HFFc6 (cell line): ENCODE measurements around the gene FGF14. TPM values are rescaled to one million over a fixed set of nuclear protein-coding genes. Genes with fewer than 3 reads are reported as not detected.

ENCODE experiments used
- DNase-seq: peaks from one replicate; pipeline ENCODE4 v3.0.0-alpha.2; 2018
- H3K27ac Mint-ChIP-seq: 2 replicates; pipeline ENCODE4 v1.8.0; 2020; ENCODE audit warnings: mild to moderate bottlenecking, mixed read lengths
- H3K27me3 Mint-ChIP-seq: 2 replicates; pipeline ENCODE4 v1.8.0; 2021; ENCODE audit warnings: mild to moderate bottlenecking, moderate library complexity, mixed read lengths; ENCODE audit not compliant: insufficient read depth
- H3K36me3 Mint-ChIP-seq: 2 replicates; pipeline ENCODE4 v1.8.0; 2021; ENCODE audit warnings: low read depth, mixed read lengths
- H3K4me1 Mint-ChIP-seq: 2 replicates; pipeline ENCODE4 v1.8.0; 2020; ENCODE audit warnings: low read depth, mixed read lengths
- H3K4me3 Mint-ChIP-seq: 2 replicates; pipeline ENCODE4 v1.8.0; 2020; ENCODE audit warnings: mild to moderate bottlenecking, moderate library complexity, mixed read lengths
- H3K9me3 Mint-ChIP-seq: 2 replicates; pipeline ENCODE4 v1.8.0; 2020; ENCODE audit warnings: mild to moderate bottlenecking, mixed read lengths
- CTCF ChIP-seq: fragments of 200-600 bp; sonication (generic); IDR thresholded peaks from 2 replicates; pipeline ENCODE4 v1.5.0; 2021; ENCODE audit warnings: antibody characterized with exemption, mild to moderate bottlenecking
- total RNA-seq, 6 experiments: library from RNA; stranded (reverse); fragmentation: NEBNext Ultra II Directional; extraction: Animal tissue kit (Norgen Biotek cat#: 25700); gene quantifications; 2 replicates in 1 of 6; 3 replicates in 5 of 6; pipeline ENCODE4 v1.2.3, GENCODE V29; 2021

The FGF14 gene
- total RNA-seq, 6 experiments from 2014 or later: 0.02 to 0.03 TPM; not detected in 4

GRCh38 chr13:102038787-102039186 is 363.1 kb downstream of the FGF14 start:
- no peak for DNase-seq
- Mint-ChIP-seq H3K27me3 (no peaks in the 10 kb centered on the region), H3K27ac (no peak overlapping the region), H3K36me3 (no peaks in the 10 kb centered on the region), H3K9me3 (peaks cover 33% of the 10 kb centered on the region), H3K4me3 (no peak overlapping the region), H3K4me1 (no peaks in the 10 kb centered on the region)
- TF ChIP-seq CTCF: no peak

DNA sequence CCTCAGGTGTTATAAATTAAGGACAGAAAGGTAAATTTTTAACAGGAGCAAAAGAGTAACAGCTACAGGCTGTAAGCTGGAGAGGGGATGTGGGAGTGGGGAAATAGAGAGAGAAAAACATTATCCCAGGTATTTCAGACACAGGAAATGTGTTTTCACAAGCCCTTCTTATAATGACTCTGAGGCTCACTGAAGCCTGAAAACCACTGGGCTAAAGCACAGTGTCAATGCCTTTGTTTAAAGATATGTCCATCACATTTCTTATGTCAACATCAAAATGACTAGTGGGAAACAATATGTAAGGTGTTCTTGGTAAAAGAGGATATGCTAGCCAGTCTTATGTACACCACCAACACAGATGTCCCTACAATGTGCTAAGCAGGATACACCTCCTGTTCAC is 365.9 kb downstream of the FGF14 start:
- TF ChIP-seq CTCF: no peak
- no peaks in the 10 kb centered on the region for H3K4me1 Mint-ChIP-seq
- no peak overlapping the region for H3K27ac Mint-ChIP-seq
- H3K36me3 Mint-ChIP-seq: no peaks in the 10 kb centered on the region
- H3K4me3 Mint-ChIP-seq: no peak overlapping the region
- no peaks in the 10 kb centered on the region for H3K27me3 Mint-ChIP-seq
- no peak for DNase-seq
- H3K9me3 Mint-ChIP-seq: peaks cover 21% of the 10 kb centered on the region

DNA sequence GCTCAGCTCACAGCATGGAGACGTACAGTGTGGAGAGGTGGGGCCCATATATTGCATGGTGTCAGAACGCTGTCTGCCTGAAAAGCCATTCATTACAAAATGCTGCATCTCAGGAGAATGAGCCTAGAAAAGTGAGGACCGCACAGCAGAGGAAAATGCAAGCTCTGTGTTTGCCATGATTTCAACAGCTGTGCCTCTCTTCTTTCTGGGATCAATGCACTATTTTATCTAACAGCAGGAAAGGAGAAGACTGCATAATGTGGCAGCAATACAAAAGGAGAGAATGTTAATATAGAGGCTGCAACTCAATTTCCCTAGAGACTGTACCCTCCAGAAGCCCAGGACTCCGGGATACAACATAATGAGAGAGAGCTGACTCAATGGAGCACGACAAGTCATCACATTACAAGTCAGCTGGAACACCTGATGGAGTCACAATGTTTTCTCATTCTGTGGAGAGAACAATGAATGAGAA is 368.0 kb downstream of the FGF14 start:
- Mint-ChIP-seq H3K27me3 (no peaks in the 10 kb centered on the region; the same call in 1 of the 2 replicates), H3K4me3 (no peak overlapping the region), H3K27ac (no peak overlapping the region), H3K9me3 (peaks cover 23% of the 10 kb centered on the region), H3K36me3 (no peaks in the 10 kb centered on the region), H3K4me1 (no peaks in the 10 kb centered on the region)
- no peak for DNase-seq
- no peak for TF ChIP-seq CTCF

DNA sequence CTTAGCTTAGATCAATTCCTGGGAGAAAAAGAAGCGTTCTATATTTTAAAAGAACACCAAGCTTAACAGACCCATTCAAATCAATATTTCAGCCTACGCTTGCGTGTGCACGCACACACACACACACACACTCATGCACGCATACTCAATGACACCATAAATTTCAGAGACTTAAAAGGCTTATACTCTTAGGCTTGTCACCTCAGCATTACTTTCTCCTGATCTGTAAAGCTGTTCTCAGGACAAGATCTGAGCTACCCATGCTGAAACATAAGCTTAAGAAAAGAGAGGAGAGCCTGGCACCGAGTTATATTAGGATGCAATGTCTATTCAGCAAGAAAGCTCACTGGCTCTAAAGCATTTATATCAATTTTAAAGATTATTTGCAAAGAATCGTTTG is 368.5 kb downstream of the FGF14 start:
- Mint-ChIP-seq H3K36me3 (no peaks in the 10 kb centered on the region), H3K27me3 (no peaks in the 10 kb centered on the region; the same call in 1 of the 2 replicates), H3K27ac (no peak overlapping the region), H3K9me3 (peaks cover 26% of the 10 kb centered on the region), H3K4me3 (no peak overlapping the region), H3K4me1 (no peaks in the 10 kb centered on the region)
- no peak for DNase-seq
- TF ChIP-seq CTCF: no peak

DNA sequence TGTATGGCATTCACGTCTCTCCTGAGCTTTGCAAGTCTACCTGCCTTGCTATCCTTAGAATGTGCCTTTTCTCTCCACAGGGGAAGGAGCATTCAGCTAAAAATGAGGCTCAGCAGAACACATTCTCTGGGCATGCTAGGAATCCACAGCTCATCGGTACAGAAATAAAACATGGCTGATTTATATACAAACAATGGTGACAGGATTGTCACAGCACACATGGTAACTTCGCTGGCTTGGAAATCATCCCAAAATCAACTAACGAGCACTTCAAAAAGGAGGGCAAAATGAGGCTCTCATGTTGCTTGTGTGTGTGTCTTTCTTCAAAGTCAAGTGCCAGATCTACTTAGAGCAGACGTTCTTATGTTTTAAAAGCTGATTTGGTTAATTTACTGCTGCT is 373.0 kb downstream of the FGF14 start:
- Mint-ChIP-seq H3K9me3 (peaks cover 20% of the 10 kb centered on the region; the same call in 1 of the 2 replicates), H3K36me3 (no peaks in the 10 kb centered on the region), H3K4me1 (no peaks in the 10 kb centered on the region), H3K27ac (no peak overlapping the region), H3K27me3 (no peaks in the 10 kb centered on the region; the same call in 1 of the 2 replicates), H3K4me3 (no peak overlapping the region)
- no peak for TF ChIP-seq CTCF
- DNase-seq: no peak

- no peak for TF ChIP-seq CTCF
- Mint-ChIP-seq H3K4me3 (no peak overlapping the region), H3K36me3 (no peaks in the 10 kb centered on the region), H3K27ac (no peak overlapping the region), H3K9me3 (peaks cover 20% of the 10 kb centered on the region; the same call in 1 of the 2 replicates), H3K27me3 (no peaks in the 10 kb centered on the region; the same call in 1 of the 2 replicates), H3K4me1 (no peaks in the 10 kb centered on the region)
- no peak for DNase-seq
Measured at GRCh38 chr13:102028206-102028605, 373.6 kb downstream of the FGF14 start.
